MM.1S (cell line): Measurements from ENCODE around the gene DIRAS1.

Experiments
- CTCF ChIP-seq: fragments of 300-600 bp; sonication (generic); IDR thresholded peaks from 2 replicates; pipeline ENCODE4 v1.5.1; 2016; ENCODE audit warnings: antibody characterized with exemption, low read length, mixed read lengths
- EZH2 ChIP-seq: fragments of 300-600 bp; sonication (generic); optimal IDR thresholded peaks from 2 replicates; pipeline ENCODE3; 2017; ENCODE audit warnings: low read depth, mild to moderate bottlenecking, antibody characterized with exemption, low read length, mixed read lengths
- EZH2phosphoT487 ChIP-seq: fragments of 300-600 bp; sonication (generic); IDR thresholded peaks from 2 replicates; pipeline ENCODE4 v1.6.1; 2018; ENCODE audit warnings: antibody characterized with exemption, low read length

GRCh38 chr19:2701361-2702169, 19.6 kb downstream of the DIRAS1 start:
- TF ChIP-seq CTCF (no peak), EZH2 (no peak), EZH2phosphoT487 (no peak)
